ENCODE data around the gene GRIK5. TPM values are rescaled to one million over a fixed set of nuclear protein-coding genes. Genes with fewer than 3 reads are reported as not detected.

Gene GRIK5
- total and polyA plus RNA-seq, 2 donors from 2014 or later, result 8.9 to 16.2 TPM

- Histone ChIP-seq H3K4me1 (ENCODE audit: control insufficient read depth in 2 of 3, insufficient read depth in 2 of 3, low read depth in 1 of 3, low read length in 3 of 3) (no peaks in the 10 kb centered on the region), H3K27me3 (ENCODE audit: control insufficient read depth, insufficient read depth, low read length) (no peaks in the 10 kb centered on the region), H3K9me3 (ENCODE audit: control insufficient read depth in 2 of 3, insufficient read depth in 1 of 3, low read length in 3 of 3) (no peaks in the 10 kb centered on the region), H3K4me3 (ENCODE audit: low read length in 3 of 3) (no peak overlapping the region), H3K27ac (ENCODE audit: low read depth in 2 of 2, low read length in 2 of 2) (no peak overlapping the region), H3K36me3 (ENCODE audit: control insufficient read depth in 2 of 3, insufficient read depth in 3 of 3, low read length in 3 of 3) (no peaks in the 10 kb centered on the region), H3K9ac (ENCODE audit: low read length in 3 of 3) (no peak overlapping the region)
- no peak for FAIRE-seq
- intact Hi-C loops (cut with DNase I), result no loop called here
- no peak for TF ChIP-seq CTCF (IDR thresholded peaks at IDR 0.05; ENCODE audit: borderline replicate concordance, extremely low read depth, insufficient read depth)
- DNase-seq, result peak in 4 of 5 donors; percentile 18 to 68 (median 46)
Observed at GRCh38 chr19:42066075-42066754, 3.8 kb downstream of the GRIK5 start.

GRCh38 chr19:42065511-42065910, 4.5 kb downstream of the GRIK5 start:
- FAIRE-seq (no peak), DNase-seq (peak in 1 of 5 donors; percentile 61)
- H3K27me3 ChIP-seq (ENCODE audit: control insufficient read depth, insufficient read depth, low read length), result no peaks in the 10 kb centered on the region
- intact Hi-C loops (cut with DNase I), result no loop called here
- H3K9me3 ChIP-seq (ENCODE audit: control insufficient read depth in 2 of 3, insufficient read depth in 1 of 3, low read length in 3 of 3), result no peaks in the 10 kb centered on the region
- TF ChIP-seq CTCF (IDR thresholded peaks at IDR 0.05; ENCODE audit: borderline replicate concordance, extremely low read depth, insufficient read depth), result no peak
- H3K36me3 ChIP-seq (ENCODE audit: control insufficient read depth in 2 of 3, insufficient read depth in 3 of 3, low read length in 3 of 3), result no peaks in the 10 kb centered on the region
- no peak overlapping the region for H3K27ac ChIP-seq (ENCODE audit: low read depth in 2 of 2, low read length in 2 of 2)
- H3K4me1 ChIP-seq (ENCODE audit: control insufficient read depth in 2 of 3, insufficient read depth in 2 of 3, low read depth in 1 of 3, low read length in 3 of 3), result no peaks in the 10 kb centered on the region
- no peak overlapping the region for H3K9ac ChIP-seq (ENCODE audit: low read length in 3 of 3)
- no peak overlapping the region for H3K4me3 ChIP-seq (ENCODE audit: low read length in 3 of 3)

- Histone ChIP-seq H3K4me1 (ENCODE audit: control insufficient read depth in 2 of 3, insufficient read depth in 2 of 3, low read depth in 1 of 3, low read length in 3 of 3) (no peaks in the 10 kb centered on the region), H3K9me3 (ENCODE audit: control insufficient read depth in 2 of 3, insufficient read depth in 1 of 3, low read length in 3 of 3) (no peaks in the 10 kb centered on the region), H3K36me3 (ENCODE audit: control insufficient read depth in 2 of 3, insufficient read depth in 3 of 3, low read length in 3 of 3) (no peaks in the 10 kb centered on the region), H3K27ac (ENCODE audit: low read depth in 2 of 2, low read length in 2 of 2) (no peak overlapping the region), H3K9ac (ENCODE audit: low read length in 3 of 3) (no peak overlapping the region), H3K4me3 (ENCODE audit: low read length in 3 of 3) (no peak overlapping the region), H3K27me3 (ENCODE audit: control insufficient read depth, insufficient read depth, low read length) (no peaks in the 10 kb centered on the region)
- DNase-seq (peak in 2 of 5 donors; percentile 31 to 67), FAIRE-seq (no peak)
- TF ChIP-seq CTCF (IDR thresholded peaks at IDR 0.05; ENCODE audit: borderline replicate concordance, extremely low read depth, insufficient read depth), result no peak
- intact Hi-C loops (cut with DNase I), result no loop called here
Observed at GRCh38 chr19:42065051-42065450, 5.0 kb downstream of the GRIK5 start.

- Histone ChIP-seq H3K27me3 (ENCODE audit: control insufficient read depth, insufficient read depth, low read length) (no peaks in the 10 kb centered on the region), H3K36me3 (ENCODE audit: control insufficient read depth in 2 of 3, insufficient read depth in 3 of 3, low read length in 3 of 3) (no peaks in the 10 kb centered on the region), H3K4me3 (ENCODE audit: low read length in 3 of 3) (no peak overlapping the region), H3K9me3 (ENCODE audit: control insufficient read depth in 2 of 3, insufficient read depth in 1 of 3, low read length in 3 of 3) (no peaks in the 10 kb centered on the region), H3K27ac (ENCODE audit: low read depth in 2 of 2, low read length in 2 of 2) (no peak overlapping the region), H3K4me1 (ENCODE audit: control insufficient read depth in 2 of 3, insufficient read depth in 2 of 3, low read depth in 1 of 3, low read length in 3 of 3) (no peaks in the 10 kb centered on the region), H3K9ac (ENCODE audit: low read length in 3 of 3) (no peak overlapping the region)
- DNase-seq (peak in 1 of 5 donors; percentile 21), FAIRE-seq (no peak)
- intact Hi-C loops (cut with DNase I), result no loop called here
- TF ChIP-seq CTCF (IDR thresholded peaks at IDR 0.05; ENCODE audit: borderline replicate concordance, extremely low read depth, insufficient read depth), result no peak
Observed at GRCh38 chr19:42064432-42064831, 5.6 kb downstream of the GRIK5 start.

Data from kidney (tissue), 14 donors.